Gastroesophageal sphincter (tissue), 3 donors: ENCODE data around the gene IGSF10.

ENCODE experiments used
- POLR2A ChIP-seq, 2 donors: fragments of 450-650 bp; IDR thresholded peaks; one replicate each; pipeline ENCODE4 v1.6.1; 2017; ENCODE audit warnings: antibody characterized with exemption in 2 of 2, mild to moderate bottlenecking in 2 of 2, moderate library complexity in 1 of 2
- POLR2AphosphoS5 ChIP-seq: sonication (generic); formaldehyde crosslinking; IDR thresholded peaks from one replicate; pipeline ENCODE4 v1.6.1; 2017; ENCODE audit warnings: antibody characterized with exemption
- TF ChIP-seq, protein P1 (sequence below), 4 experiments: fragments of 200-600 bp in 2 of 4; fragments of 450-650 bp in 2 of 4; sonication (generic) in 1 of 4; IDR thresholded peaks; one replicate each; pipeline ENCODE4 v1.5.1; 2017 to 2019; ENCODE audit warnings: antibody characterized with exemption in 4 of 4, mild to moderate bottlenecking in 2 of 4, moderate library complexity in 2 of 4

DNA sequence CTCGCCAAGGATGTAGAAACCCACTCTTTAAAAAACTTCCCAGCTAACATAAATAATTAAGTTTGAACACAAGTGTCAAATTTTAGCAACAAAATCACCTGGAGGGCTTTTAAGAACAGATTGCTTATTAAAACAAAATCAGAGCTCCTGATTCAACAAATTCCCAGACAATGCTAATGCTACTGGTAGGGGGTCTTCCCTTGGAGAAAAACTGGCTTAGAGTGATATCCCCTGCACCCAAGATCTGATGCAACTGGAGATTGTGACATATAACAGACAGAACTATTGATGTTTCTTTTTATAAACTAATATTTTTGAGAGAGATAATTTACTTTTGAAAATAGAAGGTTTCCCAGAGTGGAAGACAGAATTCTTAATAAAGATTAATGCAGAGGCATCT, 19.9 kb downstream of the IGSF10 start:
- TF ChIP-seq, protein P1, sequence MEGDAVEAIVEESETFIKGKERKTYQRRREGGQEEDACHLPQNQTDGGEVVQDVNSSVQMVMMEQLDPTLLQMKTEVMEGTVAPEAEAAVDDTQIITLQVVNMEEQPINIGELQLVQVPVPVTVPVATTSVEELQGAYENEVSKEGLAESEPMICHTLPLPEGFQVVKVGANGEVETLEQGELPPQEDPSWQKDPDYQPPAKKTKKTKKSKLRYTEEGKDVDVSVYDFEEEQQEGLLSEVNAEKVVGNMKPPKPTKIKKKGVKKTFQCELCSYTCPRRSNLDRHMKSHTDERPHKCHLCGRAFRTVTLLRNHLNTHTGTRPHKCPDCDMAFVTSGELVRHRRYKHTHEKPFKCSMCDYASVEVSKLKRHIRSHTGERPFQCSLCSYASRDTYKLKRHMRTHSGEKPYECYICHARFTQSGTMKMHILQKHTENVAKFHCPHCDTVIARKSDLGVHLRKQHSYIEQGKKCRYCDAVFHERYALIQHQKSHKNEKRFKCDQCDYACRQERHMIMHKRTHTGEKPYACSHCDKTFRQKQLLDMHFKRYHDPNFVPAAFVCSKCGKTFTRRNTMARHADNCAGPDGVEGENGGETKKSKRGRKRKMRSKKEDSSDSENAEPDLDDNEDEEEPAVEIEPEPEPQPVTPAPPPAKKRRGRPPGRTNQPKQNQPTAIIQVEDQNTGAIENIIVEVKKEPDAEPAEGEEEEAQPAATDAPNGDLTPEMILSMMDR (IDR thresholded peaks at IDR 0.05): no peak
- TF ChIP-seq POLR2A (IDR thresholded peaks at IDR 0.05) (no peak), POLR2AphosphoS5 (no peak)
